Measurements from ENCODE around the gene SLC15A4. TPM values are rescaled to one million over a fixed set of nuclear protein-coding genes. Genes with fewer than 3 reads are reported as not detected.
"Not testable (repeated sequence)": the region's sequence is repeated elsewhere in the genome, so short reads cannot be mapped to it uniquely, and the experiment has no call there.

The SLC15A4 gene
- total RNA-seq, 1 donor from 2014 or later, result 11.9 TPM

GRCh38 chr12:128843538-128843937, 19.8 kb upstream of the SLC15A4 start:
- Histone ChIP-seq H3K79me2 (ENCODE audit: insufficient read depth, low read length) (no peaks in the 10 kb centered on the region), H3K9me3 (ENCODE audit: insufficient read depth, low read depth, low read length) (no peaks in the 10 kb centered on the region), H3K27ac (ENCODE audit: low read depth, low read length) (no peak overlapping the region), H3K4me1 (ENCODE audit: insufficient read depth, low read length) (no peaks in the 10 kb centered on the region), H3K4me3 (ENCODE audit: insufficient read depth, low read depth, low read length) (no peak overlapping the region), H3K27me3 (ENCODE audit: insufficient read depth, low read length) (no peaks in the 10 kb centered on the region), H4K20me1 (ENCODE audit: insufficient read depth, low read length) (no peaks in the 10 kb centered on the region), H3K9ac (ENCODE audit: low read length) (no peak overlapping the region), H2AFZ (ENCODE audit: low read depth, low read length) (no peak overlapping the region), H3K36me3 (ENCODE audit: insufficient read depth, low read length) (no peaks in the 10 kb centered on the region), H3K4me2 (ENCODE audit: low read length) (no peak overlapping the region)
- Mint-ChIP-seq H3K27me3 (ENCODE audit: low read depth, unreplicated experiment) (no peaks in the 10 kb centered on the region), H3K4me3 (ENCODE audit: unreplicated experiment) (no peak overlapping the region), H3K4me1 (ENCODE audit: low read depth, unreplicated experiment) (no peaks in the 10 kb centered on the region), H3K9me3 (ENCODE audit: unreplicated experiment) (no peaks in the 10 kb centered on the region), H3K36me3 (ENCODE audit: low read depth, unreplicated experiment) (no peaks in the 10 kb centered on the region), H3K27ac (ENCODE audit: unreplicated experiment) (no peak overlapping the region)
- no peak for DNase-seq (ENCODE audit: low read depth)
- FAIRE-seq, result no peak
- TF ChIP-seq EZH2 (IDR thresholded peaks at IDR 0.05; ENCODE audit: insufficient read depth, low read length), result no peak
- no peak for TF ChIP-seq CTCF (IDR thresholded peaks at IDR 0.05; ENCODE audit: insufficient read depth, low read depth, low read length)

- no peak overlapping the region for H3K4me2 ChIP-seq (ENCODE audit: low read length)
- H3K4me1 ChIP-seq (ENCODE audit: insufficient read depth, low read length), result no peaks in the 10 kb centered on the region
- TF ChIP-seq EZH2 (IDR thresholded peaks at IDR 0.05; ENCODE audit: insufficient read depth, low read length), result no peak
- TF ChIP-seq CTCF (IDR thresholded peaks at IDR 0.05; ENCODE audit: insufficient read depth, low read depth, low read length), result no peak
- H3K9ac ChIP-seq (ENCODE audit: low read length), result no peak overlapping the region
- H3K27me3 ChIP-seq (ENCODE audit: insufficient read depth, low read length), result no peaks in the 10 kb centered on the region
- Mint-ChIP-seq H3K4me3 (ENCODE audit: unreplicated experiment) (no peak overlapping the region), H3K4me1 (ENCODE audit: low read depth, unreplicated experiment) (no peaks in the 10 kb centered on the region), H3K27me3 (ENCODE audit: low read depth, unreplicated experiment) (no peaks in the 10 kb centered on the region), H3K27ac (ENCODE audit: unreplicated experiment) (no peak overlapping the region), H3K36me3 (ENCODE audit: low read depth, unreplicated experiment) (no peaks in the 10 kb centered on the region), H3K9me3 (ENCODE audit: unreplicated experiment) (no peaks in the 10 kb centered on the region)
- no peak for FAIRE-seq
- no peaks in the 10 kb centered on the region for H3K36me3 ChIP-seq (ENCODE audit: insufficient read depth, low read length)
- no peaks in the 10 kb centered on the region for H4K20me1 ChIP-seq (ENCODE audit: insufficient read depth, low read length)
- DNase-seq (ENCODE audit: low read depth), result no peak
- H3K27ac ChIP-seq (ENCODE audit: low read depth, low read length), result no peak overlapping the region
- H2AFZ ChIP-seq (ENCODE audit: low read depth, low read length), result no peak overlapping the region
- H3K9me3 ChIP-seq (ENCODE audit: insufficient read depth, low read depth, low read length), result no peaks in the 10 kb centered on the region
- H3K4me3 ChIP-seq (ENCODE audit: insufficient read depth, low read depth, low read length), result no peak overlapping the region
- H3K79me2 ChIP-seq (ENCODE audit: insufficient read depth, low read length), result no peaks in the 10 kb centered on the region
Measured at GRCh38 chr12:128842579-128842978, 18.8 kb upstream of the SLC15A4 start.

GRCh38 chr12:128840862-128841468, 17.2 kb upstream of the SLC15A4 start:
- Mint-ChIP-seq H3K4me1 (ENCODE audit: low read depth, unreplicated experiment) (no peaks in the 10 kb centered on the region), H3K27me3 (ENCODE audit: low read depth, unreplicated experiment) (no peaks in the 10 kb centered on the region), H3K4me3 (ENCODE audit: unreplicated experiment) (no peak overlapping the region), H3K9me3 (ENCODE audit: unreplicated experiment) (no peaks in the 10 kb centered on the region), H3K36me3 (ENCODE audit: low read depth, unreplicated experiment) (no peaks in the 10 kb centered on the region), H3K27ac (ENCODE audit: unreplicated experiment) (no peak overlapping the region)
- H3K36me3 ChIP-seq (ENCODE audit: insufficient read depth, low read length), result no peaks in the 10 kb centered on the region
- H3K79me2 ChIP-seq (ENCODE audit: insufficient read depth, low read length), result no peaks in the 10 kb centered on the region
- TF ChIP-seq EZH2 (IDR thresholded peaks at IDR 0.05; ENCODE audit: insufficient read depth, low read length), result no peak
- TF ChIP-seq CTCF (IDR thresholded peaks at IDR 0.05; ENCODE audit: insufficient read depth, low read depth, low read length), result no peak
- H3K4me2 ChIP-seq (ENCODE audit: low read length), result no peak overlapping the region
- DNase-seq (ENCODE audit: low read depth), result no peak
- H3K4me3 ChIP-seq (ENCODE audit: insufficient read depth, low read depth, low read length), result no peak overlapping the region
- H3K4me1 ChIP-seq (ENCODE audit: insufficient read depth, low read length), result no peaks in the 10 kb centered on the region
- no peak overlapping the region for H3K9ac ChIP-seq (ENCODE audit: low read length)
- H2AFZ ChIP-seq (ENCODE audit: low read depth, low read length), result no peak overlapping the region
- H3K27me3 ChIP-seq (ENCODE audit: insufficient read depth, low read length), result no peaks in the 10 kb centered on the region
- no peak overlapping the region for H3K27ac ChIP-seq (ENCODE audit: low read depth, low read length)
- no peaks in the 10 kb centered on the region for H4K20me1 ChIP-seq (ENCODE audit: insufficient read depth, low read length)
- H3K9me3 ChIP-seq (ENCODE audit: insufficient read depth, low read depth, low read length), result no peaks in the 10 kb centered on the region
- no peak for FAIRE-seq

GRCh38 chr12:128839885-128840284, 16.1 kb upstream of the SLC15A4 start:
- H3K9me3 Mint-ChIP-seq (ENCODE audit: unreplicated experiment); H3K27ac Mint-ChIP-seq (ENCODE audit: unreplicated experiment); H3K4me3 ChIP-seq (ENCODE audit: insufficient read depth, low read depth, low read length); H3K36me3 ChIP-seq (ENCODE audit: insufficient read depth, low read length); H3K4me1 ChIP-seq (ENCODE audit: insufficient read depth, low read length); H3K36me3 Mint-ChIP-seq (ENCODE audit: low read depth, unreplicated experiment); H3K4me3 Mint-ChIP-seq (ENCODE audit: unreplicated experiment); H2AFZ ChIP-seq (ENCODE audit: low read depth, low read length); DNase-seq (ENCODE audit: low read depth); H3K9ac ChIP-seq (ENCODE audit: low read length); H4K20me1 ChIP-seq (ENCODE audit: insufficient read depth, low read length); H3K27ac ChIP-seq (ENCODE audit: low read depth, low read length); H3K4me2 ChIP-seq (ENCODE audit: low read length); H3K4me1 Mint-ChIP-seq (ENCODE audit: low read depth, unreplicated experiment); FAIRE-seq; H3K27me3 ChIP-seq (ENCODE audit: insufficient read depth, low read length); H3K79me2 ChIP-seq (ENCODE audit: insufficient read depth, low read length); H3K27me3 Mint-ChIP-seq (ENCODE audit: low read depth, unreplicated experiment); H3K9me3 ChIP-seq (ENCODE audit: insufficient read depth, low read depth, low read length): not testable (repeated sequence)

All from astrocyte (in vitro differentiated cells and primary cell).